Adrenal gland (tissue), 12 donors: ENCODE results near the gene BTG1. TPM values are rescaled to one million over a fixed set of nuclear protein-coding genes. Genes with fewer than 3 reads are reported as not detected.

Experiments
- DNase-seq, 7 donors: peaks; one replicate each; pipeline ENCODE4 v3.0.0-alpha.2; 2019 to 2020
- H3K27ac ChIP-seq, 5 donors: fragments of 200-600 bp; sonication (generic) in 4 of 5; 1 replicate in 3 of 5; 2 replicates in 2 of 5; pipeline versions ENCODE4 v1.5.1 to v1.8.0; 2016 to 2020; ENCODE audit warnings: mild to moderate bottlenecking in 1 of 5
- H3K27me3 ChIP-seq: fragments of 200-600 bp; 2 replicates; pipeline ENCODE4 v1.8.0; 2021
- H3K36me3 ChIP-seq, 2 donors: fragments of 200-600 bp; replicated peaks in 1 of 2; 1 replicate in 1 of 2; 2 replicates in 1 of 2; pipeline versions ENCODE4 v1.5.1 to v1.8.0; 2018 to 2022
- H3K4me1 ChIP-seq, 2 donors: fragments of 200-600 bp; replicated peaks in 1 of 2; 1 replicate in 1 of 2; 2 replicates in 1 of 2; pipeline versions ENCODE4 v1.5.1 to v1.8.0; 2018 to 2021
- H3K4me3 ChIP-seq, 4 donors: fragments of 200-600 bp; sonication (generic) in 3 of 4; one replicate each; pipeline ENCODE4 v1.5.1; 2016 to 2018
- H3K9me3 ChIP-seq, 3 donors: fragments of 200-600 bp; sonication (generic) in 1 of 3; replicated peaks in 1 of 3; 1 replicate in 2 of 3; 2 replicates in 1 of 3; pipeline versions ENCODE4 v1.5.1 to v1.8.0; 2016 to 2021
- POLR2A ChIP-seq, 2 donors: fragments of 450-650 bp; IDR thresholded peaks; one replicate each; pipeline ENCODE4 v1.6.1; 2017; ENCODE audit warnings: antibody characterized with exemption in 2 of 2, mild to moderate bottlenecking in 2 of 2, moderate library complexity in 1 of 2
- WGBS, 4 donors: extraction: QIAGEN DNeasy Blood & Tissue Kit in 2 of 4; methylation state at CpG; one replicate each; pipeline versions ENCODE4 v1.1.5 to v1.1.7; 2013 to 2017; 5-methylcytosine and 5-hydroxymethylcytosine counted together
- intact Hi-C, 2 donors: fragments of 100-400 bp; cut with DNase I; formaldehyde crosslinking; loops; one replicate each; pipeline versions ENCODE4 v1.14.1 to v1.15.0; 2022 to 2023
- polyA plus RNA-seq, 3 donors: library from polyadenylated mRNA; stranded (reverse); fragments of 200-250 nt in 2 of 3; fragments of 350-450 nt in 1 of 3; fragmentation: Illumina TruSeq in 1 of 3; extraction: RNeasy Lipid Tissue Mini Kit (QIAGEN cat#74804) in 1 of 3; gene quantifications; one replicate each; pipeline ENCODE4 v1.2.3, GENCODE V29; 2013 to 2014
- total RNA-seq, 9 donors: library from RNA; depleted of rRNA in 4 of 9; stranded (reverse); fragments of >200 nt in 4 of 9; fragments of 120-200 nt in 1 of 9; fragmentation: NEBNext Ultra II Directional in 1 of 9; extraction: Animal tissue kit (Norgen Biotek cat#: 25700) in 1 of 9; gene quantifications; one replicate each; pipeline versions ENCODE4 v1.1.0 to v1.2.4, GENCODE V29; 2013 to 2023
- TF ChIP-seq, protein P1 (sequence below), 6 experiments: fragments of 450-650 bp in 4 of 6; fragments of 200-600 bp in 2 of 6; sonication (generic) in 1 of 6; IDR thresholded peaks; 1 replicate in 5 of 6; 2 replicates in 1 of 6; pipeline versions ENCODE4 v1.5.1 to v1.8.0; 2016 to 2021; ENCODE audit warnings: antibody characterized with exemption in 6 of 6, mild to moderate bottlenecking in 2 of 6, moderate library complexity in 1 of 6
- donor health status: healthy with polysubstance abuse.
- donor health status: Bipolar disorder and iron deficiency.
- donor health status: DM: yes; HTN: yes; CAD: no.
- donor health status: DM: no; HTN: no; CAD: no.
- donor health status: DM: no; HTN: no; CAD: no.
- donor health status: DM: yes; HTN: yes; CAD: no.

BTG1 gene
- total and polyA plus RNA-seq, 12 donors = 26.3 to 388 (median 60.8) TPM

DNA sequence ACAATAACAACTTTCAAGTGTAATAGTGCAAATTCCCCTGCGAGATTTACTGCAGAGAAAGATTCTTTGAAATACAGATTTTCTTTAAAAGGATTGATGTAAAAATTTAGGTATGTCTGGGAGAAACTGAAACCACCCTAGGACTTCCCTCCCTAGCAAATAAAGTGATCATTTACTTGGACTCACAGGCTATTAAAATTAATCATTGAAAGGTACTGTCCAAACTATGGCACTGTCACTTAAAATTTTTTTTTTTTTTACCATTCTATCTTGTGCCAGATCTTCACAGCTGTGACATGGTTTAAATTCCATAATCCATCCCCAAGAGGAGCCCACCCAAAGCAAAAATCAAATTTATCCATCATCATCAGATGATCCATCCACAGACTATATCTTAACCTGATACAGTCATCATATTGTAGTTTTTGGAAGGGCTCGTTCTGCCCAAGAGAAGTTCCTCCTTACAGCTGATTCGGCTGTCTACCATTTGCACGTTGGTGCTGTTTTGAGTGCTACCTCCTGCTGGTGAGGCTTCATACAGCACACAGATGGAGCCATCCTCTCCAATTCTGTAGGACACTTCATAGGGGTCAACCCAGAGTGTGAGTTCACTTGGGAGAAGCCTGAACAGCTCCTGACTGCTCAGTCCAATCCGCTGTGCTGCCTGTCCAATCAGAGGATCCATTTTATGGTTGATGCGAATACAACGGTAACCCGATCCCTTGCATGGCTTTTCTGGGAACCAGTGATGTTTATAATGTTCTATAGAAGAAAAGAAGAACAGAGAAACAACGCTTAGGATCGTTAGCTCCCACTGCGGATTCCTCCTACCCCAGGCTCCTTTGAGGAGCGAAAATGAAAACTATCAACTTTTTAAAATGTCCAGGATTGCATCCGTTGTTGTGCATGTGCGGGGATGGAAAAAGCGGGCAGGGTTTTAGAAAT is 1.7 kb downstream of the BTG1 start:
- H3K9me3 ChIP-seq = no peaks in the 10 kb centered on the region
- H3K27ac ChIP-seq = peak overlapping the region; percentile 90 to 99 (median 94)
- H3K4me1 ChIP-seq = peaks cover 4 to 28% of the 10 kb centered on the region in 2 donors
- H3K36me3 ChIP-seq = peaks cover 0 to 21% of the 10 kb centered on the region in 2 donors
- WGBS, 4 donors = 1% methylated on average over 14 to 15 of the region's 15 CpGs
- peak; percentile 52 to 68 for TF ChIP-seq POLR2A (IDR thresholded peaks at IDR 0.05)
- TF ChIP-seq, protein P1, sequence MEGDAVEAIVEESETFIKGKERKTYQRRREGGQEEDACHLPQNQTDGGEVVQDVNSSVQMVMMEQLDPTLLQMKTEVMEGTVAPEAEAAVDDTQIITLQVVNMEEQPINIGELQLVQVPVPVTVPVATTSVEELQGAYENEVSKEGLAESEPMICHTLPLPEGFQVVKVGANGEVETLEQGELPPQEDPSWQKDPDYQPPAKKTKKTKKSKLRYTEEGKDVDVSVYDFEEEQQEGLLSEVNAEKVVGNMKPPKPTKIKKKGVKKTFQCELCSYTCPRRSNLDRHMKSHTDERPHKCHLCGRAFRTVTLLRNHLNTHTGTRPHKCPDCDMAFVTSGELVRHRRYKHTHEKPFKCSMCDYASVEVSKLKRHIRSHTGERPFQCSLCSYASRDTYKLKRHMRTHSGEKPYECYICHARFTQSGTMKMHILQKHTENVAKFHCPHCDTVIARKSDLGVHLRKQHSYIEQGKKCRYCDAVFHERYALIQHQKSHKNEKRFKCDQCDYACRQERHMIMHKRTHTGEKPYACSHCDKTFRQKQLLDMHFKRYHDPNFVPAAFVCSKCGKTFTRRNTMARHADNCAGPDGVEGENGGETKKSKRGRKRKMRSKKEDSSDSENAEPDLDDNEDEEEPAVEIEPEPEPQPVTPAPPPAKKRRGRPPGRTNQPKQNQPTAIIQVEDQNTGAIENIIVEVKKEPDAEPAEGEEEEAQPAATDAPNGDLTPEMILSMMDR (IDR thresholded peaks at IDR 0.05) = peak; percentile 51 to 91 (median 78)
- intact Hi-C loops = loop anchor here in 1 of 2 donors (10.0 kb wide), 3 partner anchors 329 to 759 kb away; no protein-coding TSS in a partner anchor
- peak overlapping the region; percentile 70 to 100 (median 88) for H3K4me3 ChIP-seq
- no peaks in the 10 kb centered on the region for H3K27me3 ChIP-seq
- peak; percentile 73 to 94 (median 83) for DNase-seq

DNA sequence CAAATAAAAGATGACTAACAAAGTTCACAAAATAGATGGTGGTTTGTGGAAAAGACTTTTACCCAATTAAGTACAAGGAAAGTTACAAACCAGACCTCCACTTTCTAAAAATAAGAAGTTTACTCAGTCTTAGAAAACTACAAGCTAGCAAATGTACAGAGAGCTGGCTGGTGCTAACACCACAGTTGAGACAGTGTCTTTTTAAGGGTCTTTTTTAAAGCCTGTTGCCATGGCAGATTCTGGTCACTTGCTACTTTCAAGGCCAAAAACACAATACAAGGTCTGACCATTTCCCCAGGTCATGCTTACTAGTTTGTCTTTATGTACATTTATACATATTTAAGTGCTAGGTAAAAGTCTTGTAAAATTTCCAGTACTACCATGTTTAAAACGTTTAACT is 2.4 kb downstream of the BTG1 start:
- peaks cover 0 to 21% of the 10 kb centered on the region in 2 donors for H3K36me3 ChIP-seq
- no peaks in the 10 kb centered on the region for H3K9me3 ChIP-seq
- H3K27me3 ChIP-seq = no peaks in the 10 kb centered on the region
- no peak for DNase-seq
- peak overlapping the region in 2 of 4 donors; percentile 94 to 100 for H3K4me3 ChIP-seq
- intact Hi-C loops = loop anchor here in 1 of 2 donors (10.0 kb wide), 3 partner anchors 328 to 758 kb away; no protein-coding TSS in a partner anchor
- peak overlapping the region in 4 of 5 donors; percentile 3 to 99 (median 94) for H3K27ac ChIP-seq
- WGBS, 4 donors = 0 to 3% (median 1%) methylated on average over 1 of the region's 1 CpG
- TF ChIP-seq, protein P1 (IDR thresholded peaks at IDR 0.05) = no peak
- TF ChIP-seq POLR2A (IDR thresholded peaks at IDR 0.05) = no peak
- peaks cover 11 to 35% of the 10 kb centered on the region in 2 donors for H3K4me1 ChIP-seq

DNA sequence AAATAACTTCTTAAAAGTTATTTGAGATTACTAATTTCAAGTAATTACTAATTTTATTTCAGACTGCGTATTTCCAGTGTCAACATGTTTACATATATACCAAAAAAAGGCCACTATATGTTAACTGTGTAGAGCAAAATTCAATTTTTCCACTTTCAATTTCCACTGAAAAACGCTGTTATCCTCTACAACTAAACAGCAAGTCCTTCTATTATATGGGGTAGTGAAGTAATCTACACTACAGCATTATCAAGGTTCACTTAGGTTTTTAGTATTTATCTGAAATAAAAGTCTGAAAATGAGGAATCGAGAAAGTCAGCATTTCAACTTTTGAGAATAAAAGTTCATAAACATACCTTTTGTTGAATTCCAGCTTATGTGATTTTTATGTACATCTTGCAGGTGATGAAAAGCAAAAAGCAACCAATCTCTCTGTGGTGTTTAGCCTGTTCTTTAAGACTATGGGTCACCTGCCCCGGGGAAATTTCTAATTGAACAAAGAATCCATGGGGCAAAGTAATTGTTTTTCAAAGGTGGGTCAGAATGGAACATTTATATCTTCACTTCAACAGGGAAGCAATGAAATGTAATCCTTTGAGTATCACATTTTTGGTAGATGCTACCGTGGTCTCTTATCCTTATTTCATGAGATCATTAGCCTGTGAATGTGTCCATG is 3.3 kb downstream of the BTG1 start:
- no peaks in the 10 kb centered on the region for H3K9me3 ChIP-seq
- H3K27me3 ChIP-seq = no peaks in the 10 kb centered on the region
- H3K4me3 ChIP-seq = peak overlapping the region in 2 of 4 donors; percentile 23 to 94
- no peak for DNase-seq
- no peak for TF ChIP-seq POLR2A (IDR thresholded peaks at IDR 0.05)
- TF ChIP-seq, protein P1 (IDR thresholded peaks at IDR 0.05) = no peak
- 8 to 18% (median 12%) methylated on average over 5 of the region's 5 CpGs for WGBS, 4 donors
- peak overlapping the region in 3 of 5 donors; percentile 53 to 99 (median 57) for H3K27ac ChIP-seq
- intact Hi-C loops = loop anchor here in 1 of 2 donors (10.0 kb wide), 3 partner anchors 328 to 758 kb away; no protein-coding TSS in a partner anchor
- peaks cover 16 to 43% of the 10 kb centered on the region in 2 donors for H3K4me1 ChIP-seq
- H3K36me3 ChIP-seq = peaks cover 0 to 21% of the 10 kb centered on the region in 2 donors
